DMS153 (cell line): Measurements from ENCODE around the gene COL2A1.

ENCODE experiments used
- DNase-seq: peaks from one replicate; lab custom pipeline; 2025; lab: John Stamatoyannopoulos, UW

Gene COL2A1

DNA sequence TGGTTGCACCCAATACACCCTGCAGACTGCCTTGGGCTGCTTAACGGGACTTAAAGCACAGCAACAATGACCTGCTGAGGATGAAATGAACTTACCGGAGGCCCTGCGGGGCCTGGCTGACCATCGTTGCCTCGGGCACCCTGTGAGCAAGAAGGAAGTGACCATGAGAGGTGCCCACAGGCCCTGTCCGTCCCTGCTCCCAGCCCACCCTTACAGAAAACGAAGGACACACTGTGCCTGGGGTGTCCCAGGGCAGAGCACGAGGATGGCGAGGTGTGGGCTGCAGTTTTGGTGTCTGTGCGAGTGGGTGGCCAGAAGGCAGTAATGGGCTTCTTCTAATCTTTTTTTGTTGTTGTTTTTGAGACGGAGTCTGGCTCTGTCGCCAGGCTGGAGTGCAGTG lies 14.6 kb downstream of the COL2A1 start:
- no peak for DNase-seq

DNA sequence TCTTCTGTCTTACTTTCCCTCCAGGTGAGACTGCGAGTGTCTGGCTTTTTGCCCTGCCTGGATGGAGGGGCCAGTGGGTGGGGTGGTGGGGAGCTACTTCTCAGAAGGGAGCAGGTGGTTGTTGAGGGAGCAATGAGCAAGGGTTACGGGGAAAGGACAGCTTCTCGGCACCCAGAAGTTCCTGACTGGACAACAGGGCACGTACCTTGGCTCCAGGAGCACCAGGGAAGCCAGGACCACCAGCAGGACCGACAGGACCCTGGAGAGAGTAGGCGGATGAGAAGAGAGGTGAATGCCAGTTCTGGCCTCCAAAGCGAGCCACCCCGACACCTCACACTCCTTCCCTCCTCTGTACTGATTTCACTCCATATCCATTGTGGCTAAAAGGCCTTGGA lies 15.3 kb downstream of the COL2A1 start:
- DNase-seq: no peak

DNA sequence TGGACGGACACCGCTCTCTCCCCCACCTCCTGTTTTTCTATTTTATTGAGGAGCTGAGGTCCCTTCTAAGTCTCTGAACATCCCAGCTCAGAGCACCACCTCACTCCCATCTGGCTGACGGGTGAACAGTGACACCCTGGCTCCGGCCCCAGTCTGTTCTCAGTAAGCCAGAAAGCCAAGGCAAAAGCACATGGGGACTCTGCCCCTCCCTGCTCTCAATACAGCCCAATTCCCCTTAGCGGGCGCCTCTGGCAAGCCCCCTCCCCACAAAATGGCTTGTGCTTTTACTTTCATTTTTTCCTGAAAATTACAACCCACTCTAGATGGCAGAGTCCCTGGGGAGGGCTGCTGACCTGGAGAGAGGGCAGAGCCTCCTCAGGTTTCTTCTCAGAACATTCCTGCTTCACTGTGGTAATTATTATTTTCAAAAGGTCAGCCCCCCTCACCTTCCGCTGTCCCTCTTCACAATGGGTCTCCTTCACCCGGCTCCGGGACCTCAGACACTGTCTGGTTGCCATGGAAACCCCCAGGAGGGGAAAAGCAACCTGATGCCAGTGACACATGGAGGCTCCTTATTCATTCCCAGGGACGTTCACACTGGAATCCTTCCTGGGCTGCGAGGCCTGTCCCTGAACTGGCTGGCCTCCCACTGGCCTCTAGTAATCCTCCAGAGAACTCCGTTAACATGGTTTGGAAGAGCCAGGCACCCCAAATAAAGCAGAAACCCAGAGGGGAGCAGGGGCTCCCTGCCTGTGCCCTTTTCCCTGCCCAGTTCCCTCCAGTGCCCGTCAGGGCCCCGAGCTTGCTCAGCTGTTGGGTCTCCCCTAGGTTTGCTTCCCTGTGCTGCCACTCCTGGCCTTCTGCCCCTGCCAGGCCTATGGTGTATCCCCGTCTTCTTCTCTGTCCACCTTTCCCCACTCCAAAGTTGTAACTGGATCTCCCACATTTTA lies 15.9 kb downstream of the COL2A1 start:
- no peak for DNase-seq

DNA sequence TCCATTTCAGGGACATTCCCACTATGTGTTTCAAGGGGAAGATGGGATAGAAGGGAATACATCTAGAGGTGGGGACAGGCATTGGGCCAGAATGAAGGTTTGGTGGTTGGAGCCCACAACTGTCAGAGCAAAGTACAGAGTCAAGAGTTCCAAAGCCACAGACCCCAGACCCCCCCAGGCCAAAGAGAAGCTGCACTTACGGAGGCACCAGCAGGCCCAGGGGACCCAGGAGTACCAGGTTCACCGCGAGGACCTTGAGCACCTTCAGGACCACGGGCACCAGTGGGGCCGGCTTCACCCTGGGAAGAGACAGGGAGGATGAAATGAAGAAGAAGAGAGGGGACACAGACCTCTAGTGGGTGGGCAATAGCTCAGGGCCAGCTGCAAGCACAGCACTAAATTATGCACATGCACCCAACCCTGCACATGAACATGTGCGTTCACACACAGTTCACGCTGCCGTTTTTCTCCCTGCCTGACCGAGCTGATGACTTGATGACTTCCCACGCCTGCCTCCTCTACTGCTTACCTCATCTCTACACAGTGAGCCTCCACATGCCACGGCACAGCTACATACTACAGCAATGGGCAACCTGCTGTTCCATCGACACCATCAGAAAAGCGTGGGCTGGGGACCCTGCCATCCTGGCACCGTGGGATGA lies 16.7 kb downstream of the COL2A1 start:
- DNase-seq: no peak

DNA sequence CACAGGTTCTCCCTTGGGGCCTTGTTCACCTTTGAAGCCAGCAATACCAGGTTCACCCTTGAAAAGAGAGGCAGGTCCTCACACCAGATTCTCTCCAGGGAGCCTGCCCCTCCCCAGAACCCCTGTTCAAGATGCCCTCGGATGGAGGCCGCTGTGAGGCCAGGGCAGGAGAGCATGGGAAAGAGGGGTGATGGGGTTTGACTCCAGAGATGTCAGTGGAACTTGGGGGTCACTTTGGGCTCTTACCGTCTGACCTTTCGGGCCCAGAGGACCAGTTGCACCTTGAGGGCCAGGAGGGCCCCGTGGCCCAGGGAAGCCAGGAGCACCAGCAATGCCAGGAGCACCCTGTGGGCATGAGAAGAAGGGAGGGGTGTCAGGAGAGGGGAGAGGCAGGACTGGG lies 17.4 kb downstream of the COL2A1 start:
- no peak for DNase-seq

DNA sequence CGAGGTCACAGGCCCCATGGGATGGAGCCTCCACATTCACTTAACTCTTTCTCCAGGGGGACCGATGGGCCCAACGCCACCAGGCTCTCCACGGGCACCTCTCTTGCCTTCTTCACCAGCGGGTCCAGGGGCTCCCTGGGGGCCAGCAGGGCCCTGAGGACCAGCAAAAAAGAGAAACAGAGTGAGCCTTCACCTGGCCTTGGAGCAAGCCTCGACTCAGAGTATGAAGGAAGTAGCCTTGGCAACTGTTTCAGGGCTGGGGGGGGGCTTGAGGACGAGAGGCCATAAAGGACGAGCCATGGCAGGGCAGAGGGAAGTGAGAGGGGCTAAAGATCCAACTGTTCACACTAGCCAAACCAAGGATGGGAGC lies 18.0 kb downstream of the COL2A1 start:
- no peak for DNase-seq

DNA sequence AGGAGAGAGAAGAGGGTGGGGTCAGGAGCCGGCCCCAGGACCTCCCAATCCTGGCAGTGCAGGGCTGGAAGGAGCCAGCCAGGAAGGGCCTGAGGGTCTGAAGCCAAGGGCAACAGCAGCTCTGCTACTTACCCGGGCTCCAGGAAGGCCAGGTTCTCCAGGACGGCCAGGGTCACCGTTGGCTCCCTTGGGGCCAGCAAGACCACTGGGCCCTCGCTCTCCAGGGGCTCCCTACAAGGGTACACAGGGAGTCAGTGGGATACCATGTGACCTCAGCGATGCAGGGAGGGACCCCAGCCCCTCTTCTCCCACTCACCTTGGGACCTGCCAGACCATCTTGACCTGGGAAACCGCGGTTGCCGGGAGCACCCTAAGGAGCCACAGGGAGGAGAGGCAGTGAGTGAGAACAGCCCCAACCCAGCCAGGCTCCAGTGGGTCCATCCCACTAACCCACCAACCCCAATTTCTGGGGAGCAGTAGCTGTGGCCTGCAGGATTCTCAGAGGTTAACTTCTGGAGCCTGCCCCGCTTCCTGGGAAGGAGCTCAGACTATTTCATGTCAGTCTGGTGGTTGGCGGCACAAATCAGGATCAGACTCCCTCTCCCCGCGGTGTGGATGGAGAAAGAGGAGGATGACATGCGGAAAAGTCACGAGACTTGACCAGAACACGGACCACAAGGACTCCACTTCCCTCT lies 18.5 kb downstream of the COL2A1 start:
- DNase-seq: no peak

DNA sequence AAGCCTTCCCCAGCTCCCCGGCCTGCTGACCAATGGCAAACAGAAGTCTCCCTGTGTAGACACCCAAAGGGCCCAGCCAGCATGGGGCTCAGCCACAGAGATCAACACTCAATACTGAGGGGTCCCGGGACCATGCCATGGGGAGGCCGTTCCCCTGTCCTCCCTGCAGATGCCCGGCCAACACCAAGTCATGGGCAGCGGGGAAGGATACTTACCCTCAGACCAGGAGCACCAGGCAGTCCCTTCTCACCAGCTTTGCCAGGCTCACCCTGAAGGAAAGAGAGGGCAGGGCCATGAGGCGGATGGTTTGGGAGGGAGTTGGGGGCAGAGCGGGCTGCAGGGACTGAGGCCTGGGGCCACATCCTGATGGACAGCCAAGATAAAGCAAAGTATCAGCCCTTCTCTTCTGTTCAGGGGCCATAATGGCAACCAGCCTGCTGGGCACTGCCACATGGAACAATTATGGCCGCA lies 19.9 kb downstream of the COL2A1 start:
- DNase-seq: no peak

DNA sequence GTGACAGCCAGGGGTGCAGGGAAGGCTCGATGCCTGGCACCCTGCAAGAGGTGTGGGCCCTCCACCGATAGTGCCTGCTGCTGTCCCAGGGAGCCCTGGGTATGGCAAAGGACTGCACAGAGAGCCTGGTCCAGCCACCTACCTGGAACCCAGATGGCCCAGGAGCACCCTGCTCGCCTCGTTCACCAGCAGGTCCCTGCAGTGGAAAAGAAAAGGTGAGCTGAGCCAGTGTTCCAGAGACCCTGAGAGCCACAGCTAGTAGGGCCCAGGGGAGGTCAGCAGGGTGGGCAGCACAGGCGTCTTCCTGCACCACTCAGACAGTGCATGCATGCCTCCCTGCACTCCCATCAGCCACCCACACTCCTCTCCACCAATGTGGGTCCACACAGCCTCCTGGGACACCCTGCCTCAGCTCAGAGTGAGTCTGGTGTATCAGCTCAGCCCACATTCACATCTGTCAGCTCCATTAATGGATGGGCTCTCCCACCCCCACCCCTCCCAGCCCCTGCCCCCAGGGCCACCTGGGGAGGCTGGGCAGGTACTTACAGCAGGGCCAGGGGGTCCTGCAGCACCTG lies 20.6 kb downstream of the COL2A1 start:
- no peak for DNase-seq

DNA sequence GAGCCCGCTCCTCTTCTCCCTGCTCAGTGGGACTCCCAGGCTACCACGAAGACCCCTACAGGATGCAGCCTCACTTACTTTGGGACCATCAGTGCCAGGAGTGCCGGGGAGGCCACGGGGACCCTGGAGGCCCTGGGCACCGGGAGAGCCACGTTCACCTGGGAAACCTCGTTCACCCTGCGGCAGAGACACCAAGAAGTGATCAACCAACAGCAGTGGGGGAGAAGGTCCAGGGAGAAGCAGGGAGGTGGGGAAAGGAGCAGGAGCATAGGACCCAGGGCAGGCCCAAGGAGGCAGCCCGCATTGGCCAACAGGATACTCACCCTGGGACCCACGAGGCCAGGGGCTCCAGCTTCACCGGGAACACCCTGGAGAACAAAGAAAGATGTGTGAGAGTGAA lies 21.5 kb downstream of the COL2A1 start:
- DNase-seq: no peak

DNA sequence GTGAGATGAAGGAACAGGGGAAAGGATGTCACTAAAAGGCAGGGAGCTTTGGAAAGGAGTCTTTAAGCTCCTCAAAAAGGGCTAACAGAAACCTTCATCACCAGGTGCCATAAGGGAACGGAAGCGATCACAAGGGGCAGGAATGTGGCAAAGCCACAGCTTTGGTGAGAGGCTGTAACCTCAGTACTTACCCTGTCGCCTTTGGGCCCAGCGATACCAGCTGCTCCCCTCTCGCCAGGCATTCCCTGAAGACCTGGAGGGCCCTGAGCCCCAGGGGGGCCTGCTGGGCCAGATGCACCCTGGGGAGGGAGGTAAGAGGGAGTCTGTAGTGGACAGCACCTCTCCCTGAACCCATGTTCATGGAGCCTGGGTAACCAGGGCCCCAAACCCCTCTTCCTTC lies 22.0 kb downstream of the COL2A1 start:
- DNase-seq: no peak

DNA sequence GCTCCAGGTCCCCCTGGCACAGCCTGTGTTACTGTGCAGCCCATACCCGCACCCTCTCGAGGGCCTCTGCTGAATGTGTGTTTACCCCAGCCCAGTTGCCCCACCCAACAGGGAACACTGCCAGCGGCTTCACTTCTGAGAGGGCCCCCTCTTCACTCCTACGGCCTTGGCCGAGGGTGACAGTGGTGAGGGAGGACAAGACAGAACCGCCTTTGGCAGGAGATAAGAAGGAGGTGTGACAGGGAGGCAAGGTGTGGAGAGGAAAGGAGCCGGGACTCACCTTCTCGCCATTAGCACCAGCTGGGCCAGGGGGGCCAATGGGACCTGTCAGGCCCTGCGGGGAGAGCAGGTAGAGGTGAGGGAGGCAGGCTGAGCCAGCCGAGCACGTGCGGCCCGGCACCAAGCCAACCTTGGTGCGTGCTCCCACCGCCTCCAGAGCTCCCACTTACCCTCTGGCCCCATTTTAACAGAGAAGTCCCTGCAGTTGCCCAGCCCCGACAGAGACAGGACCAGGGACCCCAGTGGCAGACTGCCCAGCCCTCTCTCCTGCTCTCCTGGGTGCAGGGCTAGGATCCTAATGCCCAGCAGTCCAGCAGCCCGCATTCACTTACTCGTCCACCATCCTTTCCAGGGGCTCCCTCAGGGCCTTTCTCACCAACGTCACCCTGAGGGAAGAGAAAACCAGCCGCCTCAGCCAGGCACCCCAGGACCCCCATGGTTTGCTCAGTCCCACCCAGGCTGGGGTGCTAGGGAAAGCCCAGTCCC lies 22.6 kb downstream of the COL2A1 start:
- no peak for DNase-seq

DNA sequence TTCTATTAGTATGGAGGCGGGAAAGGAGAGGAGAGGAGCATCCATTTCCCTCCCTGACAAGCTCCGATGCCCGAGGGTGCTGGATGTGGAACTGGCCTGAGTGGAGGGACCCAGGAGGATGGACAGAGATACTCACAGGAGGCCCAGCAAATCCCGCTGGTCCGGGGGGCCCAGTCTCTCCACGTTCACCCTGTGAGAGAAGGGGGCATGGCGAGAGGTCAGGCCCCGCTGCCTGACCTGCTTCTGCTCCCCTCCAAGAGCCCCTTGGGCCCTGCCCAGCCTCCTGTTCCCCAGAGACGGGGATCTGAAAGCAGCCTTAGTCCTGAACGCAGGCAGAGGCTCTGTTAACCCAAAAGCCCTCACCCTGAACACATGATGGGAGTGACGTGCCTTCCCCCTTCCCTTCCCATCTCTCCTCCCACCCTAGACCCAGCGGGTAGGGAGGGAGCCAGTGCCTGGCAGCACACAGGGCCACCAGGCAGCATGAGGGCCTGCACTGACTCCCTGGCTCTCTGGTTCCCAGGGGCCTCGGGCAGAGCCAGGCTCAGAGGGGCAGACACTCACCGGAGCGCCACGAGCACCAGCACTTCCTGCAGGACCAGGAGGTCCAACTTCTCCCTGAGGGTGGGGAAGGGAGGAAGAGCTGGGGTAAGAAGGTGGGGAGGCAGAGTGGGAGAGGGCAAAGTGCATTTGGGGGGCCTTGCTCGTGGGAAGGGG lies 23.3 kb downstream of the COL2A1 start:
- DNase-seq: no peak

DNA sequence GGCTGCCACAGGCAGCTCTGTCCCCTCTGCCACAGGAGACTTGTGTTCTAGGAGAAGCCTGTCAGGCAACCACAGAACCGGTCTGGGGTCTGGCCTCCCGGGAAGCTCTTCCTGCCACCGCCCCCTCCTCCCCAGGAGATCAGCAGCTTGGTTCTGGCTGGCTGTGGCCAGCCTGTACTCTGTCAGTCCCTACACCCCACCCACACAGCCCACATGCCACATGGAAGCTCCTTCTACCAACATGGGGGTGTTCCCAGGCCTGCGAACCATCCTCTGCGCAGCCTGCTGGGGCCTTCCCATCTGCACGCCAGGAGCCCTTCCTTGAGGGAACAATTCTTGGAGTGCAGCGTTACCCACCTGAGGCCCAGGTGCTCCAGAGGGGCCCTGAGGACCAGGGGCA lies 24.1 kb downstream of the COL2A1 start:
- DNase-seq: no peak

DNA sequence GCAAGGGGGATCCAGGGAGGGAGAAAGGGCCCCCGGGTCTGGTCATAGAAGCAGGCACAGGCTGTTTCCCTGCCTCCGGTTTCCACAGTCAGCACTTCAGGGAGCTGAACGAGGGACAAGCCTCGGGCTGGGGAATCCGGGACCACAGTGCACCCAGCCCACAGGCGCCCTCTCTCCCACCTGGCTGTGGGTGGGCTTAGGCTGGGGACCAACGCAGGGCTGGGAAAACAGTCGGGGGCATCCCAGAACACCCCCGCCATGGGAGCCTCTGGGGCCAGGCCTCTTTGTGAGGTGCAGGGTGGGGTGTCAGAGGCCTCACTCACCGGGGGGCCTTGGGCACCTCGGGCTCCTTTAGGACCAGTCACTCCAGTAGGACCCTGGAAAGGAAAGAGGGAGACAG lies 24.6 kb downstream of the COL2A1 start:
- no peak for DNase-seq

DNA sequence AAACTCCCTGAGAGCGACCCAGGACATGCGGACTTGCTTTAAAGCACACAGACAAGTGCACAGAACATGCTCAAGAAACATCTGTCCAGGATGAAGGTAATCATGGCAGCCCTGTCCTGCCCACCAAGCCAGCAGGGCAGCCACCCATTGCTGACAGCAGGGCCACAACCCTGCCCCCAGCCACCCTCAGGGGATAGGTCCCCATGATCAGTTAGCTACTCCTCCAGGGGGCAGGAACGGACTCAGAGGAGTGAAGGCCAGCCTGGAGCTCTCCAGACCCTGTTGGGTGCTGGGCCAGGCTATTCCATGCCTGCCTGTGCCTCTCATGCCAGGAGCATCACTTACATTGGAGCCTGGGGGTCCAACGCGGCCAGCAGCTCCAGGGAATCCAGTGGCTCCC lies 25.1 kb downstream of the COL2A1 start:
- no peak for DNase-seq

DNA sequence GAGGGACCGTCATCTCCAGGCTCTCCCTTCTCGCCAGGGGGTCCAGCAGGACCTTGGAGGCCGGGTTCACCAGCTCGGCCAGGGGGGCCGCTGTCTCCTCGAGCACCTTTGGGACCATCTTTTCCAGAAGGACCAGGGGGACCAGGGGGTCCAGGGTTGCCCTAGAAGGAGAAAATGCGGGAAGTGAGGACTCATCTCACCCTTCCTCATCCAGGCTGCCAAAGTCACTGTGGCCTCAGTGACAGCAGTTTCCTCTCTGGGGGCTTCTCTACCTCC lies 25.7 kb downstream of the COL2A1 start:
- DNase-seq: no peak

DNA sequence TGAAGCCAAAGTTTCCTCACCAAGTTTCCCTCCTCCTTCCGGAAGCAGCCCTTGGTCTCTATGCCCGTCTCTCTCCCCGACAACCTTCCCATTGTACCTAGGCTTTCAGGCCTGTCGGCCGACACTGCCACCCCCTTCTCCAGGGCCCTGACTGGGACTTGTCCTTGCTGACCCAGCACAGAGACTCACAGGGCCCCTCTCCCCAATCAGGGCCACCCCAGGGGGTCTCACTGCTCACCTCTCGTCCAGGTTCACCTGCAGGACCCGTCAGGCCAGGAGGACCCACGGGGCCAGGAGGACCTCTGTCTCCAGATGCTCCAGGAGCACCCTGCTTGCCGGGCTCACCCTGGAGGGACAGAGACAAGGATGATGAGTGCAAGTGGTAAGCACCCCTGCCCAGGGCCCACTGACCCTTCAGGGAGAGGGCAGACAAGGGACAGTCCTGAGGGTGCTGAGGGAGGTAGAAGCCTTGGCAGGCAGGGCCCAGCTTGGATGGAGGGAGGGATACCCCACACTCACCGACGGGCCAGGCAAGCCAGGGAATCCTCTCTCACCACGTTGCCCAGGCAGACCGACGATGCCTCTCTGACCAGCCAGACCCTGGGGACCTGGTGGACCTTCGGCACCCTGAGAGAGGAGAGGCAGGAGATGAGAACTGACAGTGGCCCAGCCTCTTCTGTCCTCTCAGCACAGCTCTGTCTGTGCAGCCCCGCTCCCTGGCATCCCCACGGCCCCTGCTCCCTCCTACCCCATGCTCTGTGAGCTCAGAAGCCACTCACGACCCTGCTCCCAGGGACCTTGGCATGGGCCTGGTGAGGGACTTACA lies 26.3 kb downstream of the COL2A1 start:
- DNase-seq: no peak

DNA sequence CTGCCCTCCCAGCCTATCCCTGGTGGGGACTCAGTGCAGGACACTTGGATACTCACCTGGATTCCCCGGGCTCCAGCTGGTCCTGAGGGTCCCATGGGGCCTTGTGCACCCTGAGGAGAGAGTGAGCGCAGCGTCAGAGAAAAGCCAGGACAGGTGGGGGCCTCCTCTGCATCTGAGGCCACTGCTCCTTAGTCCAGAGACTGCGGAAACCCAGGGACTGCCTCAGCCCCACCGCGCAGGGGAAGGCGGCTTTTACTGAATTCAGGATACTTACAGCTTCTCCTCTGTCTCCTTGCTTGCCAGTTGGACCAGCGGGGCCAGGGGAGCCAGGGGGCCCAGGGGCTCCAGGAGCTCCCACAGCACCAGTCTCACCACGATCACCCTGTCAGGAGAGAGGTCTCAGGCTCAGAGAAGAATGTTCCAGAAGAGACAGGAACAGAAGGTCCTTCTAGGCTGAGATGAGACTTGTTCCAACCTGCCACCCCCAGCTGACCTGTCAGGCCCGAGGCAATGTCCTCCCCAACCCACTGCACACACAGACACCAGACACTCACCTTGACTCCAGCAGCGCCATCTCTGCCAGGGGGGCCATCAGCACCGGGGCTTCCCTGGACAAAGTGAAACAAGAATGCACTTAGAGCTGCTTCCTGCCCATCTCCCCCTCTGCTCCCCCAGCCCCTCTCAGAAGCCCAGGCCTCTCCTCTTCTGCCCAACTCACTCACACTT lies 27.1 kb downstream of the COL2A1 start:
- no peak for DNase-seq

DNA sequence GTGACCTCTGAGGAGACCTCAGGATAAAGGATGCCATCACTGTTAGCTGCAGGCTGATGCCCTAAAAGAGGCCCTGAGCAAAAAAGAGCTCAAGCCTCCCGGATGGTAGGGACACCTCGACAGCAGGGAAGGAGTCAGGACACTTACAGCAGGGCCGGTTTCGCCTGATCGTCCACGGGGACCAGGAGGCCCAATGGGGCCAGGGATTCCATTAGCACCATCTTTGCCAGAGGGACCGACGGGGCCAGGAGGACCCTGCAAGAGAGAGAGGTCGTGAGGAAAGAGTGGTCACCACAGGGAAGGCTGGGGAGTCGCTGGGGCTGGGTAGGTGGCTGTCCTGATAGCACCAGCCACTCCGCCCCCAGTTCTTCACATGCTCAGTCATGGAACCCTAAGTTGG lies 28.5 kb downstream of the COL2A1 start:
- no peak for DNase-seq
